Stimulated activated CD8-positive, alpha-beta memory T cell treated with anti-CD3 and anti-CD28 coated beads, Interleukin-15, amount 100 ng/mL, for 1 hour (primary cell): ENCODE data around the gene NPAS3.

Source experiments
- DNase-seq: peaks from one replicate; pipeline ENCODE4 v3.0.0-alpha.2; 2020; ENCODE audit warnings: low read depth

The NPAS3 gene

GRCh38 chr14:33381717-33382116 lies 443.0 kb downstream of the NPAS3 start:
- DNase-seq: no peak

DNA sequence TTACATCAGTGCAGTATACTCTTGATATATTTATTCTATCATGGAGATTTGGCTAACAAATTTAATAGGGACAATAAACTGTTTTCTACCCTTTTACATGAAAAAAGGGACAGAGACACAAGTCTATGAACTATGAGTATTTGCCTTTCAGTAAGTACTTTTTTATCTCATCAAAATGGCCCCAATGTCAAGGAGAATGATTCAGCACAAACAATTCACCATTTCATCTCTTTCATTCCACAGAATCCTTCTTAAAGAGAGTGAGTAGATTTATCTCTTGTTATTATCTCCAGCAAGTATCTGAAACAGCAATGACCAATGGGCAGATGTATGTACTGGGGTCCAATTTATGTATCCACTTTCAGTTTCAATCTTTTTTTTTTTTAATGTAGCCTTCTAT lies 447.5 kb downstream of the NPAS3 start:
- DNase-seq: no peak

GRCh38 chr14:33386781-33387180 lies 448.1 kb downstream of the NPAS3 start:
- DNase-seq: no peak

DNA sequence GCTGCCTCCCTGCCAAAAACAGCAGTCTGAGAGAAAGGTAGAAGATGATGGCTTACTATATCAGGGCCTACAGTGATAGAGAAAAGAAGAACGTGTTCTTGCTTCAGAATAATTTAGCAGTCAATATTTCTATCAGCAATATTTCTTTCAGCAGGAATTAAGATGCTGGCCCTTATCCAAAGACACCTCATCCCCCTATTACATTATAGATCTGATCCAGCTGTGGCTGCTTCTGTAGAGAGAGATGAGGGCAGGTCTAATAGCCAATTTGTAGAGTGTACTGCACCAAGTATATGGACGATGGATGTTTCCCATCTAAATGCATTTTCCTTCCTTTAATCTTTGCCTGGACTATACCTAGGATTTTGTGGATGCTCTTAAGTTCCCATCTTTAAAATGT lies 451.7 kb downstream of the NPAS3 start:
- DNase-seq: no peak

- DNase-seq: no peak
Measured at GRCh38 chr14:33393231-33393894, 454.7 kb downstream of the NPAS3 start.

GRCh38 chr14:33393895-33394368 lies 455.3 kb downstream of the NPAS3 start:
- no peak for DNase-seq

- DNase-seq: no peak
Measured at GRCh38 chr14:33401311-33401710, 462.6 kb downstream of the NPAS3 start.

GRCh38 chr14:33402604-33403003 lies 463.9 kb downstream of the NPAS3 start:
- DNase-seq: no peak

- DNase-seq: no peak
Measured at GRCh38 chr14:33404054-33404453, 465.4 kb downstream of the NPAS3 start.

GRCh38 chr14:33404964-33405574 lies 466.4 kb downstream of the NPAS3 start:
- DNase-seq: no peak

- no peak for DNase-seq
Measured at GRCh38 chr14:33406766-33407165, 468.1 kb downstream of the NPAS3 start.

- no peak for DNase-seq
Measured at GRCh38 chr14:33408291-33408690, 469.6 kb downstream of the NPAS3 start.

DNA sequence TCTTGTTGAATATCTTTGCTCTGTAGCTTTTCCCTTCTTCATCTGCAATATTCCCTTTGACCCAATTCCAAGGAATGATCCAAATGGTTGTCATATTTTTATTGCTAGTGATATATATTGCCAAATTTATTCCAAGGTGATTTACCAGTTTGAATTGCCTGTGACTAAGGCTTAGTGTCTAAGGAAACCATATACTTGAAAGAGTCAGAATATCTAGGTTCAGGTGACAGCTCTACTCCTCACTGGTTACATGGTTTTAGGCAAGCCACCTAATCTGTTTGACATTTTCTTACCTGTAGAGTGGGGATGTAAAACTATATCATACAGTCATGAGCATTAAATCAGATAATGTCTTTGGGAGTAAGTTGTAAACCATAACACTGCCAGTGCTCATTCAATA lies 473.8 kb downstream of the NPAS3 start:
- DNase-seq: no peak

DNA sequence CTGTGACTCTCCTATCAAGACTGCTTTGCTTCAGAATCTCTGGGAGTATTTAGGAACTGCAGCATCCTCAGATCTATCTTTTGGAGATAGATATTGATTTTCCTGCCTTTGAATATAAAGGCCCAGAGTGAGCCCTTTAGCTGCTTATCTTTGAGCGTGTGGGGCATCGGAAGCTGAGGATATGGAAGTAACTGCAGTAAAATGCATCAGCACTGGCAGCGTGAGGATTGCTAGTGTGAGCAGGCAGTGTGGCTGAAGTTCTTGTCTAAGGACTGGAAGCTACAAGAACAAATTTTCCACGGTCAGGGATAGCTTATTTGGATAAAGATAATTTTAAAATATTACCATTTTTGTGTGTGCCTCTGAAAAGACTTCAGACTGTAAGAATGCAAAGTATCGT lies 474.7 kb downstream of the NPAS3 start:
- no peak for DNase-seq

GRCh38 chr14:33414041-33414440 lies 475.4 kb downstream of the NPAS3 start:
- DNase-seq: no peak

DNA sequence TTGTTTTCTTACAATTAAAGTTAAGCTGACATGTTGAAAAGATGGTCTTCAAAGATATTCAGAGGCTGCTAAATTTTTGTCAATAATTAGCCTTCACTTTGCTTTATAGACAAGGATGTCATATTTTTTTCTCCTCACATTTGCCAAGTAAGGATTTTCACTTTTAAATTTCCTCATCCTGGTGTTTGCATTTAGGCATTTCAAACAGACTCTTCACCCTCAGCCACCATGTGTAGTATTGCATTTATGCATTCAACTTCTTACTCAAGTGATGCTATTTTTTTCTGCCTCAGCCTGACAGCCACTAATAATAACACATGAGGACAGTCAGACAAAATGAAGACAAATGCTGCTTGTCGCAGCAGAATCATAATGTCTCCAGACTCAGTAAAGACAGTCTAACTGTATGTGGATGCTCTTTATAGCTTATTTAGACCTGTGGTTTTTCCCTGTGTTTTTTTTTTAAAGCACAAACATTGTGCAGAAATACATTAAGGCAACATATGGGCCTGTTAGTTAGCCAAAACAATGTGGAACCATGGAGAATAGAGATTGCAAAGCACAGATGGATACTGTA lies 481.5 kb downstream of the NPAS3 start:
- no peak for DNase-seq

- no peak for DNase-seq
Measured at GRCh38 chr14:33430414-33431035, 491.8 kb downstream of the NPAS3 start.

- no peak for DNase-seq
Measured at GRCh38 chr14:33432407-33433023, 493.8 kb downstream of the NPAS3 start.

- no peak for DNase-seq
Measured at GRCh38 chr14:33433396-33433795, 494.7 kb downstream of the NPAS3 start.

DNA sequence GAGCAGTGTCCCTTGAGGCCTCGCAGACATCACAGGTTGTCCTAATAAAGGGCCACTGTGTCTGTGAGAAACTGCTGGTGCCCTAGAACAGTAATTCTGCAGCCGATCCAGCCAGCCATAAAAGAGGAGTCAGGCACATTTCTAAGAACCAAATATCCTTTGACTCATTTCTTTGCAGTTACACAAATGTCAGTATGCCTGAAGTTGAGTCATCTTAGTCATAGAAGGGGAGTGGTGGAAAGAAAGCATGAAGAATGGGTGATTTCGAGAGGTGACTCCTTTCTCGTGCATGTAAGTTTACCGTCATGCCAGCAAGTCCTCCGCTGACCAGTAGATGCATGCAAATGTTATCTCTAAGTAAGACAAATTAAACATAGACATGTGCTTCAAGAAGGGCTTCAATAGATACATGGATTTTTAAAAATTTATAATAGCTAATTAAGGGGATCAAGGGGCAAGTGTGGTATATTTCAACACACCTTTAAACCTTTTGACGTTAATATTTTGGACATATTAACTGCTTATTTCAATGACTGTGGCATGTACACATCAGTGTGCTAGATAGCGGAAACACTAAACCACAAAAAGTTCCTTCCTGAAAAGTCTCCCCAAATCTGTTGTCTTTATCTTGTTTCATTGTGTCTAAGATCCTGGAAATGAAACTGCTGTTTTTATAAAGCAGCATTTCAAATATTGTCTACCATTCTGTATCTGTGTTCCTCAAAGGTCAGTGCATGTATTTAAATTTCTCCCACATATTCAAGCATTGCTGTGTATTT lies 497.4 kb downstream of the NPAS3 start:
- no peak for DNase-seq

DNA sequence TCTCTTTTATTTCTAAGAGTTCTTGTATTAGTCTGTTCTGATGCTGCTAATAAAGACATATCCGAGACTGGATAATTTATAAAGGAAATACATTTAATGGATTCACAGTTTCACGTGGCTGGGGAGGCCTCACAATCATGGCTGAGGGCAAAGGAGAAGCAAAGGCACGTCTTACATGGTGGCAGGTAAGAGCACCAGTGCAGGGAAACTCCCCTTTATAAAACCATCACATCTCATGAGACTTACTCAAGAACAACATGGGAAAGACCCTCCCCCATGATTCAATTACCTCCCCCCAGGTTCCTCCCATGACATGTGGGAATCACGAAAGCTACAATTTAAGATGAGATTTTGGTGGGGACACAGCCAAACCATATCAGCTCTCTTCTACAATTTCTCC lies 503.0 kb downstream of the NPAS3 start:
- DNase-seq: no peak

DNA sequence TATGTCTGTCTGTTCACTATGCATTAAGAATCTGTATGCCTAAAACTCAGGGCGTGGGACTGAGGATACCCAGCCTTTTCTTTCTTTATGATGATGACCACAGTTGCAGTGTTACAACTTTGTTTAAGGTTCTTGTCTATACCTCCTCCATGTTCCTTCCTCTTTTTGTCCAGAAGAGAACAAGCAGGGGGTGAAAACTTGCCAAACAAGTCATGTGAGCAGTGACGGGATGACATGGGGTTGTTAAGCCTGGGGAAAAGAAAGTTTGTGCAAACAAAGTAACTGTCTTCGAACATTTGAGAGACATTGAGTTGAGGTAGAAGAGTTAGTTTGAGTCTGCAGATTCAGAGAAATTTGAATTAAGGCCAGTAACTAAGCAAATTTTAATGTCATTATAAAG lies 505.5 kb downstream of the NPAS3 start:
- DNase-seq: no peak
